Uterus (tissue), 4 donors: ENCODE measurements around the gene CLPTM1L. TPM values are rescaled to one million over a fixed set of nuclear protein-coding genes. Genes with fewer than 3 reads are reported as not detected.
"Not testable (repeated sequence)": the region's sequence is repeated elsewhere in the genome, so short reads cannot be mapped to it uniquely, and the experiment has no call there.

Experiments used
- DNase-seq, 2 donors: peaks; one replicate each; pipeline ENCODE4 v3.0.0-alpha.2; 2019 to 2020
- H3K27ac ChIP-seq, 2 donors: fragments of 200-600 bp; sonication (generic); 1 replicate in 1 of 2; 2 replicates in 1 of 2; pipeline ENCODE4 v1.5.1; 2016 to 2018
- H3K27me3 ChIP-seq, 2 donors: fragments of 200-600 bp; sonication (generic); one replicate each; pipeline ENCODE4 v1.5.1; 2018 to 2019; ENCODE audit warnings: control low read depth in 1 of 2
- H3K36me3 ChIP-seq, 2 donors: fragments of 200-600 bp; sonication (generic); one replicate each; pipeline ENCODE4 v1.5.1; 2019; ENCODE audit warnings: control low read depth in 1 of 2
- H3K4me1 ChIP-seq, 2 donors: fragments of 200-600 bp; sonication (generic); one replicate each; pipeline ENCODE4 v1.5.1; 2018 to 2019; ENCODE audit warnings: control low read depth in 1 of 2
- H3K4me3 ChIP-seq, 2 donors: fragments of 200-600 bp; sonication (generic); 1 replicate in 1 of 2; 2 replicates in 1 of 2; pipeline ENCODE4 v1.5.1; 2018 to 2019; ENCODE audit warnings: mild to moderate bottlenecking in 1 of 2
- H3K9me3 ChIP-seq, 2 donors: fragments of 200-600 bp; sonication (generic); one replicate each; pipeline ENCODE4 v1.5.1; 2019; ENCODE audit warnings: control low read depth in 1 of 2
- POLR2A ChIP-seq, 2 donors: fragments of 450-650 bp; IDR thresholded peaks; one replicate each; pipeline ENCODE4 v1.6.1; 2016; ENCODE audit warnings: antibody characterized with exemption in 2 of 2, mild to moderate bottlenecking in 1 of 2, moderate library complexity in 1 of 2
- intact Hi-C: fragments of 100-400 bp; cut with DNase I; formaldehyde crosslinking; loops from one replicate; pipeline ENCODE4 v1.15.1; 2023; ENCODE audit warnings: low total_unique reads
- total RNA-seq, 4 donors: library from RNA; depleted of rRNA in 3 of 4; stranded (reverse); fragments of >200 nt in 3 of 4; gene quantifications; one replicate each; pipeline versions ENCODE4 v1.1.0 to v1.2.4, GENCODE V29; 2014 to 2023
- TF ChIP-seq, protein P1 (sequence below), 4 experiments: fragments of 200-600 bp in 2 of 4; fragments of 450-650 bp in 2 of 4; sonication (generic) in 2 of 4; IDR thresholded peaks; one replicate each; pipeline ENCODE4 v1.5.1; 2016 to 2019; ENCODE audit warnings: antibody characterized with exemption in 4 of 4, mild to moderate bottlenecking in 2 of 4, moderate library complexity in 1 of 4
- donor health status: DM: yes; HTN: yes; CAD: no.

Gene CLPTM1L
- total RNA-seq, 4 donors from 2014 or later, result 63.2 to 74.3 (median 71.1) TPM

DNA sequence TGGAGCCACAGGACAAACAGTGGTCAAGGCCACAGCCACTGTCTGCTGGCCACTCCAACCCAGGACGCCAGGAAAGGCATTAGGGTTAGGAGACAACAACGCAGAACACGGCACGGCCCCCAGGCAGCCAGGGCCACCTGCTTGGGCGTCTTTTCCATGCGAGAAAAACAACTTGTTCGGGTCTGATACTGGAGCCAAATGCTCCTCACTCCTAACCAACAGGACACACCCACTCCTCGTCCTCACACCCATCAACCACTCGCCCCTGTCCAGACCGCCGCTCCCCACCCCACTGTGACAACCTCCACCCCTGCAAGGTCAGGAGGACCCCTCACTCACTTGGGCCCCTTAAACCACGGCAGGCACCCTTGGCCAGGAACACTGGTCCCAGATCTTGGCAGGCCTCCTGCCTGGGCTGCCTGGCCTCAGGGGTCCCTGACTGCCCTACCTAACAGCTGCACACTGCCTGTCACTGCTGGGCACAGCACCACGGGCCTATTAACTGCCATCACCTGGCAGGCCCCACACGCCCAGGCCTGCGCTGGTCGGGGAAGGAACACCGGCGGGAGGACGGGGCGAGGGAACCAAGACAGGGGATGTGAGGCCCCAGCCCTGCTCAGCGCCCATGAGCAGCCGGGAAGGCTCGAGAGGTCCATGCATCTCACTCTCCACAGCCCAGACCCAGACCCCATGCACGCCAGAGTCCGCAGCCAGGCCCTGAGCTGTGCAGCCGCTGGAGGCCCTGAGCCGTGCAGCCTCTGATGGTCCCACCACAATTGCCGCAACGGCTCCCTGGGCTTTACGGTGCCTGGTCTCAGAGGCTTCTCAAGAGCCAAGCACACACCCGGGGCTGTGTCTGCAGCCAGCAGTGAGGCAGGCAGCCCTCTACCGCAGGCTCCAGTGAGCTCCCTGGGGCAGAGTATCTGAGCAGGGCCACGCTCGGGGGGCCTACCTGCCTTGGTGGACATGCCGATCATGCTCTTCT, 13.8 kb downstream of the CLPTM1L start:
- Histone ChIP-seq H3K36me3 (no peaks in the 10 kb centered on the region), H3K4me3 (no peak overlapping the region), H3K27me3 (no peaks in the 10 kb centered on the region), H3K4me1 (no peaks in the 10 kb centered on the region), H3K9me3 (no peaks in the 10 kb centered on the region), H3K27ac (no peak overlapping the region)
- DNase-seq, result no peak
- intact Hi-C loops, result no loop called here
- TF ChIP-seq, protein P1, sequence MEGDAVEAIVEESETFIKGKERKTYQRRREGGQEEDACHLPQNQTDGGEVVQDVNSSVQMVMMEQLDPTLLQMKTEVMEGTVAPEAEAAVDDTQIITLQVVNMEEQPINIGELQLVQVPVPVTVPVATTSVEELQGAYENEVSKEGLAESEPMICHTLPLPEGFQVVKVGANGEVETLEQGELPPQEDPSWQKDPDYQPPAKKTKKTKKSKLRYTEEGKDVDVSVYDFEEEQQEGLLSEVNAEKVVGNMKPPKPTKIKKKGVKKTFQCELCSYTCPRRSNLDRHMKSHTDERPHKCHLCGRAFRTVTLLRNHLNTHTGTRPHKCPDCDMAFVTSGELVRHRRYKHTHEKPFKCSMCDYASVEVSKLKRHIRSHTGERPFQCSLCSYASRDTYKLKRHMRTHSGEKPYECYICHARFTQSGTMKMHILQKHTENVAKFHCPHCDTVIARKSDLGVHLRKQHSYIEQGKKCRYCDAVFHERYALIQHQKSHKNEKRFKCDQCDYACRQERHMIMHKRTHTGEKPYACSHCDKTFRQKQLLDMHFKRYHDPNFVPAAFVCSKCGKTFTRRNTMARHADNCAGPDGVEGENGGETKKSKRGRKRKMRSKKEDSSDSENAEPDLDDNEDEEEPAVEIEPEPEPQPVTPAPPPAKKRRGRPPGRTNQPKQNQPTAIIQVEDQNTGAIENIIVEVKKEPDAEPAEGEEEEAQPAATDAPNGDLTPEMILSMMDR (IDR thresholded peaks at IDR 0.05), result no peak
- no peak for TF ChIP-seq POLR2A (IDR thresholded peaks at IDR 0.05)

DNA sequence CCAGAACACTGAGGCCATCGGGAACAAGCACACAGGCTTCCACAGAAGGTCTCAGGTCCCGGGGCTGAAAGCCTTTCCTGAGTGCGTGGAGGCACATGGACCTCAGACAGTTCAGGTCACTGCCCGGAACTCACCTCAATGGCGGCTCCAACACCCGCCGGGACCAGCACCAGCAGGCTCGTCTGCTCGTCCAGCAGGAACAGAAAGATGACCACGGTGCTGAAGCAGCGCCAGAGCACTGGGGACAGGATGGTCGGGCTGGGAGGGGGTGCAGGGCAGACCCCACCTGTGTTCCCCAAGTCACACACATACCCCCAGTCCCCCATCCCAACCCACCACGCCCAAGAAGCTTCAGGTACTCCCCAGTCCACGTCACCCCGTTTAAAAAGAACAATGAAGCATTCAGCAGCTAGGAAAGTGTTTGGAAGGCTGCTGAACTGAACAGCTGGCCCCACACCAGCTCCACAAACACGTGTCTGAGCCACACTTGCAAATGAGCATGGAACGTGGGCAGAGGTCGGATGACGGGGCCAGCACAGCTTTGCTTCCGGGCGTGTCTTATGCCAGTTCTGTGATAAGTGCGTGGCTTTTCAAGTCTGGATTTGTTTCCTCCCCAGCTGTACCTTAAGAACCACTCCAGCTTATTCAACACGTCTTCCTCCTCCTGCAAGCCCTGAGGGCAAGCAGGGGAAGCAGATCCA, 14.6 kb downstream of the CLPTM1L start:
- no peak for DNase-seq
- intact Hi-C loops, result no loop called here
- Histone ChIP-seq H3K4me1 (no peaks in the 10 kb centered on the region), H3K4me3 (no peak overlapping the region), H3K9me3 (no peaks in the 10 kb centered on the region), H3K36me3 (no peaks in the 10 kb centered on the region), H3K27me3 (no peaks in the 10 kb centered on the region), H3K27ac (no peak overlapping the region)
- TF ChIP-seq, protein P1 (IDR thresholded peaks at IDR 0.05), result no peak
- no peak for TF ChIP-seq POLR2A (IDR thresholded peaks at IDR 0.05)

DNA sequence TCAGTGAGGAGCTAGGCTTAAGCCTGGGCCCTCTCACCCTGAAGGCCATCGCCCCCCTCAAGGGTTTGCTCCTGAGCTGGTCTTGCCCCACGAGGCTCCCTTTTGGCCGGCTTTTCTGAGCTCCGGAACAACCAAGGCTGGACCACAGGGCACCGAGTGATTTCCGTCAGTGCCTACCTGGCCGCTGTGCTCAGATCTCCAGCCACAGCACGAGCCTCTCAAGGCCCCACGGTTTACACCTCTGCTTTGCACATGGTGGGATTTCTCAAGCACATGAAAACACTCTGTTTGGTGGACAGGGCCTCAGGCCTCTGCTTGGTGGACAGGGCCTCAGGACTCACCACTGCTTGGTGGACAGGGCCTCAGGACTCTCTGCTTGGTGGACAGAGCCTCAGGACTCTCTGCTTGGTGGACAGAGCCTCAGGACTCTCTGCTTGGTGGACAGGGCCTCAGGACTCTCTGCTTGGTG, 15.8 kb downstream of the CLPTM1L start:
- Histone ChIP-seq H3K36me3 (no peaks in the 10 kb centered on the region), H3K9me3 (no peaks in the 10 kb centered on the region), H3K27me3 (no peaks in the 10 kb centered on the region), H3K4me1 (no peaks in the 10 kb centered on the region), H3K4me3 (no peak overlapping the region), H3K27ac (no peak overlapping the region)
- intact Hi-C loops, result no loop called here
- TF ChIP-seq, protein P1 (IDR thresholded peaks at IDR 0.05), result no peak
- TF ChIP-seq POLR2A (IDR thresholded peaks at IDR 0.05), result no peak
- DNase-seq, result no peak

- H3K27me3 ChIP-seq, H3K4me1 ChIP-seq, H3K36me3 ChIP-seq, H3K9me3 ChIP-seq, H3K27ac ChIP-seq, H3K4me3 ChIP-seq, DNase-seq, intact Hi-C loops: not testable (repeated sequence)
These were observed 16.4 kb downstream of the CLPTM1L start for GRCh38 chr5:1328237-1329110.

DNA sequence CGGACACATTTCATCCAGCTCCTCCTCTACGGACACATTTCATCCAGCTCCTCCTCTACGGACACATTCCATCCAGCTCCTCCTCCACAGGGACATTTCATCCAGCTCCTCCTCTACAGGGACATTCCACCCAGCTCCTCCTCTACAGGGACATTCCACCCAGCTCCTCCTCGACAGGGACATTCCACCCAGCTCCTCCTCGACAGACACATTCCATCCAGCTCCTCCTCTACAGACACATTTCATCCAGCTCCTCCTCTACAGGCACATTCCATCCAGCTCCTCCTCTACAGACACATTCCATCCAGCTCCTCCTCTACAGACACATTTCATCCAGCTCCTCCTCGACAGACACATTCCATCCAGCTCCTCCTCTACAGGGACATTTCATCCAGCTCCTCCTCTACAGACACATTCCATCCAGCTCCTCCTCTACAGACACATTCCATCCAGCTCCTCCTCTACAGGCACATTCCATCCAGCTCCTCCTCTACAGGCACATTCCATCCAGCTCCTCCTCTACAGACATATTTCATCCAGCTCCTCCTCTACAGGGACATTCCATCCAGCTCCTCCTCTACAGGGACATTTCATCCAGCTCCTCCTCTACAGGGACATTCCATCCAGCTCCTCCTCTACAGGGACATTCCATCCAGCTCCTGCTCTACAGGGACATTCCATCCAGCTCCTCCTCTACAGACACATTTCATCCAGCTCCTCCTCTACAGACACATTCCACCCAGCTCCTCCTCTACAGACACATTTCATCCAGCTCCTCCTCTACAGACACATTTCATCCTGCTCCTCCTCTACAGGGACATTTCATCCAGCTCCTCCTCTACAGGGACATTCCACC, 17.8 kb downstream of the CLPTM1L start:
- H3K36me3 ChIP-seq, H3K4me3 ChIP-seq, H3K4me1 ChIP-seq, H3K27me3 ChIP-seq, H3K9me3 ChIP-seq, intact Hi-C loops: not testable (repeated sequence)
- DNase-seq, result peak in 1 of 2 donors; percentile 1
- peak overlapping the region in 1 of 2 donors; percentile 27 for H3K27ac ChIP-seq

DNA sequence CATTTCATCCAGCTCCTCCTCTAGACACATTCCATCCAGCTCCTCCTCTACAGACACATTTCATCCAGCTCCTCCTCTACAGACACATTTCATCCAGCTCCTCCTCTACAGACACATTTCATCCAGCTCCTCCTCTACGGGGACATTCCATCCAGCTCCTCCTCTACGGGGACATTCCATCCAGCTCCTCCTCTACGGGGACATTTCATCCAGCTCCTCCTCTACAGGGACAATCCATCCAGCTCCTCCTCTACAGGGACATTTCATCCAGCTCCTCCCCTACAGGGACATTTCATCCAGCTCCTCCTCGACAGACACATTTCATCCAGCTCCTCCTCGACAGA, 18.4 kb downstream of the CLPTM1L start:
- intact Hi-C loops, H3K36me3 ChIP-seq, H3K9me3 ChIP-seq, H3K4me1 ChIP-seq, H3K27me3 ChIP-seq, DNase-seq, H3K4me3 ChIP-seq: not testable (repeated sequence)
- H3K27ac ChIP-seq, result peak overlapping the region in 1 of 2 donors; percentile 27
